HG03066 (cell line): ENCODE measurements around the gene RBM19.

Source experiments
- ATAC-seq: cut with Tn5 transposase; IDR thresholded peaks from one replicate; pipeline ENCODE4 v1.9.1; 2021; ENCODE audit warnings: low read depth; ENCODE audit not compliant: unreplicated experiment

RBM19 gene

DNA sequence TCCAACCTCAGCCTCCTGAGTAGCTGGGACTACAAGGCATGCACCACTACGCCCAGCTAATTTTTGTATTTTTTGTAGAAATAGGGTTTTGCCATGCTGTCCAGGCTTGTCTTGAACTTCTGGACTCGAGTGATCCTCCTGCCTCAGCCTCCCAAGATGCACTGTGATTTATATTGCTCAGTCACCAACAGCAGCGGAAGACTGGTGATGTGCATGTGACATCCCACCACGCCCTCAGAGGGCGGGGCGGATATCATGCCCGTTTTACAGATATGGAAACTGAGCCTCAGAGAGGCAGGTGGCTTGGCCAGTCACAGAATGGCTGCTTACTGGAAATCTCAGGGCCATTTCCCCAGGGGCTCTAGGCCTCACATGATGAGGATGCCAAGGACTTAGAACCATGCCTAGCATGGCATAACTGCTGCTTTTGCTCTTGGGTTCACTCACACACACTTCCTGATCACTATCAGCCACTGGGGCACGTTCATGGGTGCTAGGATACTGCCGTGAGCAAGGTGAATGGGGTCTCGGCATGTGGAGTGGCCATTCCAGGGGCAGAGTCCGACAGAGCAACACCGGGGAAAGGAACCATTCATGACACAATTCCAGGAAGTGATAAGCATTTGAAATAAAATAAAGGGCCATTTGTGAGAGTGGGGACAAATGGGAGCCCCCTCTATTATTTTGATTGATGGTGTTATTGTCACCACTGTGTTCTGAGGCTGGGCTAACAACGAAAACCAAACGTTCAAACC, 31.9 kb downstream of the RBM19 start:
- ATAC-seq = no peak

DNA sequence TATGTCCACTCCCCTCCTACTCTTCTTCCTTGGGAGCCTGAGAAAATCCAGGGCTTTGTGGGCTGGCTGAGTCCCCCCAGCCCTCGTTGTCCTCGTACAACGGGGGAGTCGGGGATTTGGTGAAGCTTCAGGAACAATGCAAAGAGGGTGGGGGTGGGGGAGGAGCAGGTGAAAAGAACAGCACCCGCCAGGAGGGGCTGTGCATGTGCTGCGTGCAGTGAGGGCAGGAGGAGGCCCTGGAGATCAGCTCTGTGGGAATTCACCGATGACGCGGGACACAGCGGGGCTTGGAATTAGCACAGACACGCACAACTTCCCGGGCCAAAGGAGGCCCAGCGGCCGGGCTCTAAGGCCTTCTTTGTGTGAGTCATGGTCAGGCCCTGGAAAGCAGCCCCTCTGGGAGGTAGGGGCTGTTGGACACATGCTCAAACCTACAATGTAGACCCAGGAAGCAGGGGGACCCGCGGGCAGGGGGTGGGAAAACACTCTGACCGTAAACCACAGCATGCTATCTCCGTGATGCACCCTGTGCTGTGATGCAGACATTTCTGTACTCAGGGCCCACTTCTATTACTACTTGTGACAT, 32.8 kb downstream of the RBM19 start:
- ATAC-seq = no peak

DNA sequence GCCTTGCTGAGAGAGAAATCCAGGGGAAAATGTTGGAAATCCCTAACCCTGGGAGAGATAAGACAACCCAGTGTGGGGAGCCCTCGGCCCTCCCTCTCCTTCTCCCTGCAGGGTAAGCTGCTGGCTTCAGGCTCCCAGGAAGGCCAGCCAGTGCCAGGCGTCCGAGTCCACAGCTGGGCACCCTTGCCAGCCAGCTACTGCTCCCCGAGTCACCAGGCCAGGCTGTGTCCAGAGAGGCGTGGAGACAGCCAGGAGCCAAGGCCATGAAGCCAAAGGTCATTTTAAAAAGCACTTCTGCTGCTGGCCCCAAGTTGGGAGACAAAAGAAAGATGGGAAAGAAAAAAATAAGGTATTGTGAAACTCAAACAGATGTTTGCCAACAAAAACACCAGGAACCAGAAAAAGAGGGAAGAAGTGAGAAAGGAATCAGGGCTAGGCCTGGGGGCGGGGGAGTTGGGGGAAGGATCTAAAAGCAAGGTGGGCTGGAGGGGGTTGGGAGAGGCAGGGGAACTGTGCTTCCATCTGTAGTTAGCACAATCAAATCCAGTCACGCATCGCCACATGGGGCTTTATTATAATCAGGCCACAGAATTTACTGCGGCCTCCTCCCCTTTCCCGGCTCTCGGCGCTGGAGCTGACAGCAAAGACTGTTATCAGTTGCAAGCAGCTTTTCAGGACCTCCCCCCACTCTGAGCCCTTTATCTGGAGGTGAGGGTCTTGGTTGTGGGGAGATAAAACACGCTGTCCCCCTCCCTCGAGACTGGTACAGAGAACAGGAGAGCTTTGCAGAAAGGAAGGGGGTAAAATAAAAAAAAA, 33.5 kb downstream of the RBM19 start:
- ATAC-seq = no peak

DNA sequence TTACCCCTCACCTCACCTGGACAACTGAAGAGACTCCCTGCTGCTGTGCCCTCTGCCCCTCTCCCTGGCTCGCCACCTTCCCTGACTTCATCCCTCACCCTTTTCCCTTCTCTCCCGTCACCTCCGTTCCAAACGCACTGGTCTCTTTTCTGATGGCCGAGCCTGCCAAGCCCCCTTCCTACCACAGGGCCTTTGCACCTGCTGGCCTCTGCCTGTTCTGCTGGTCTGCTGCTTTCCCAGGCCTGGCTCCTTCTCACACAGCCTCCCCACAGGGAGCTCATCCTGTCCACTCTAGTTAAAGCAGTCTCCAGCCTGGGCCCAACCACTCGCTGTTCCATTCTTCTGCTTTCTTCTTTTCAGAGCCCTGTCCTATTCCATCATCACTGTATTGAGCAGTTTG, 34.6 kb downstream of the RBM19 start:
- no peak for ATAC-seq

DNA sequence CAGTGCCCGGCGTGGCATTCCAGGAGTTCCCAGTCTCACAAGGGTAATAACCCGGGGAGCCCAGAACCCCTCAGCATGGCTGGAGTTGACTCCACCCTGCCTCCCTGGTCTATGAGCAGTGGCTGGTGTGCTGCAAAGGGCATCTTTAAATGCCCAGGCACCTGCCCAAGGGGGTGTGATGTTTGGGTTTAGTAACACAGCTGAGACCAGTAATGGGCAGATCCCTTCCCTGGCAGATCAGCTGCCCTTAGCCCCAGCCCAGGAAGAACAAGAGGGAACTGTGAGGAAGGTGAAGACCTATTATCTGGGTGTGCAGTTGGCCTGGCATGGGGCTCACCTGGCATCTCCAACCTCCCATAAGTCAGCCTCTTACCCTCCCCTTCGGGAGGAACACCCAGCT, 35.9 kb downstream of the RBM19 start:
- ATAC-seq = no peak

DNA sequence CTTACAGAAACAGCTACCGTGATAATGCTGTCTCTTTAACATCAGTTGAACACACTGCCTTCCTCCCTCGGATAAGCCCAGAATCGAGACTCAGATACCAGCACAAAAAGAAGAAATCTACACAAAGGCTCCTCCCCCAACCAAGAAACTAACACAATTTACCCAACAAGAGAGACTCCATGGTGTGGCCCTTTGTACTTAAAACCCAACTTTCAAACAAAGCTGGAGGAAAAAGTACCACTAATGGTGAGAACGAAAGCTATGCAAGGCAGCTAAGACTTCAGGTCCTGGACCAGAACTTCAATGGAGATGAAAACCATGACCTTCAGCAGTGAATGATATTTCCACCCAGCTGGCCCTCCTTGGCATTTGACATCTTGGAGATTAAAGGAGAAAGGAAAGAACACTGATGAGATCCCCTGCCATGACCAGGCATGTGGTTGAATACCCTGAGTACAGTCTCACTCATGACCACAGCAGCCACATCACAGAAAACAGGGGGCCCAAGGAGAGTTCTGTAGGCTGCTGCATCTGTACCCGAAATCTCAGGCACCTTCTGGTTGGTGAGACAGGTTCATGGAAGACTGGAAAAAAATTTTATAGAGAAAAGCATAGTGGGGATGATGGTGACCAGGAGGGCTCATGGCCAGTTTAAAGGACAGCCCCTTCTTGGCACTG, 36.7 kb downstream of the RBM19 start:
- ATAC-seq = no peak

DNA sequence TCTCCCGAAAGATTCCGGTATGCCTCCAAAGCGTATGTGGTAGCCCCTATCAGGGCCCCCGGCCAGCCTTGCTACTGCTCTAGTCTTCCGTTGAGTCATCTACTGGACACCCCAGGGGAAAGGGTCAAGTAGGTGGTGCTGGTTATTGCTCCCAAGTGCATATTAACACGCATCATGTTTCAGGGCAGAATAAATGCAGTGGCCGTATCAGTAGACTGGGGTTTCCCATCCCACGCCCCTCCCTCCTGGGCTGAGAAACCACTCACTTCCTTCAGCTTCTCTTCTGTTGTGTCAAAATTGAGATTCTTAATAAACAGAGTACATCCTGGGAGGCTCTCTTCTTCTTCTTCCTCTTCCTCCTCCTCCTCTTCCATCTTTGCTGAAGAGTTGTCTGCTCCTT, 39.3 kb downstream of the RBM19 start:
- no peak for ATAC-seq

DNA sequence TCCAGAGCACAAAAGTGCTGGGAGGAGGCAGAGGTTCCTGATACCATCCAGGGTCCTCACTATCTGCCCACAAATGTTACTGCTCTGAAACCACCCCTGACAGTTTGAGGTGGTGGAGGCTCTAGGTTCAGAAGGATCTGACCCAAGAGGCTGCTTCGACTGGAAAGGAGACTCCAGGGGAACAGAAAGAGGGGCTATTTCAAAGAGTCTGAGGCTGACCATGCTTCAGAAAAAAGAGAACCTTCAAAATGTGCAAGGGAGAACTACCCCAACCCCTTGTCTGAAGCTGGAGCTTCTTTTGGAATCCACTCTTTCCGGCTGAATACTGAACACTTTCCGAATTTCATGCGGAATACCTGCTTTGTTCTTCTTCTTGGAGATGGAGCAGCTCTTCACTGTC, 41.8 kb downstream of the RBM19 start:
- no peak for ATAC-seq

DNA sequence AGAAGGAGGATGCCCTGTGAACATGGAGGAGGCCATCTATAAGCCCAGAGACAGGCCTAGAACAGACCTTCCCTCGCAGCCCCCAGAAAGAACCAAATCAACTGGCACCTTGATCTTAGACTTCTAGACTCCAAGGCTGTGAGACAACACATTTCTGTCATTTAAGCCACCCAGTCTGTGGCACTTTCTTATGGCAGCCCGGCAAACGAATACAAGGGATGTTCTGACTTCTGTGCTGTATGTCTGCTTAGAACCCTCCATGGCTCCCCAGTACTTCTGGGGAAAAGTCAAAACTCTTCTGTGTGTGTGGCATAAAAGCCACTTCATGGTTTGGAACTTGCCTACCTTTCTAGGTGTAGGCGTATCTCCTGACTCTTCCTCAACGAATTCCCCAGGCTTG, 42.9 kb downstream of the RBM19 start:
- ATAC-seq = no peak

DNA sequence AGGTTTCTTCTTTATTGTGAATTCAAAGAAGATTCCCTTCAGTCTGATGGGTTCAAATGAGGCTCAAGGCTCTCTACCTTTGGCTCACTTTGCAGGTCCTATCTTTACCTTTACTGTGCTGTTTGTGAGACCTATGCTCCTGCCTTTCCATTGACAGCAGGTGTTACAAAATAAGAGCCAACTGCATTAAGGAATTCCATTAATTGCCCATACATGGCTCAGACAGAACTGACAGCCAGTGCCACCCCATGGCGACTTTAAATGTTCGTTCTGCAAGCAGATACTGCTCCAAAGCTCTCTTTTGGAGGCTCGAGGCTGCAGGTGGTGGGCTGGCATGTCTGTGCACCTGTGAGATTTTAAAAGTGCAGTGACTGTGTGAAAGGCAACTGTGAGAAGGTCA, 44.7 kb downstream of the RBM19 start:
- ATAC-seq = no peak

DNA sequence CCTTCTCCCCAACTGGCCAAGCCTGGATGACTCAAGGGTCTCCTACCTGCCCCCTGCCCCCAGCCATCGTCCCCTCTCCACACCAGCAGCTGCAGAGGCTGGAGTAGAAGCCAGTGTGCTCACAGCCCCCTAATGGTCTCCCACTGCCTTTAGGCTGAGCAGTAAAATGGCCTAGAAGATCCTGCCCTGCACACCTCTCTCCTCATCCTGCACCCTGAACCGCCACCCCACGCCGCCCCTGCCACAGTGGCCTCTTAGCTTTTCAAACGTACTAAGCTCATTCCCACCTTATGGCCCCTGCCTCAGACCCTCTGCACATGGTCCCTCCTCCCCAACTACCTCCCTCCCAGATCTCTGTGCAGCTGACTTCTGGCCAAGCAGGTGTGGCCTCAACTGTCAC, 46.3 kb downstream of the RBM19 start:
- no peak for ATAC-seq

DNA sequence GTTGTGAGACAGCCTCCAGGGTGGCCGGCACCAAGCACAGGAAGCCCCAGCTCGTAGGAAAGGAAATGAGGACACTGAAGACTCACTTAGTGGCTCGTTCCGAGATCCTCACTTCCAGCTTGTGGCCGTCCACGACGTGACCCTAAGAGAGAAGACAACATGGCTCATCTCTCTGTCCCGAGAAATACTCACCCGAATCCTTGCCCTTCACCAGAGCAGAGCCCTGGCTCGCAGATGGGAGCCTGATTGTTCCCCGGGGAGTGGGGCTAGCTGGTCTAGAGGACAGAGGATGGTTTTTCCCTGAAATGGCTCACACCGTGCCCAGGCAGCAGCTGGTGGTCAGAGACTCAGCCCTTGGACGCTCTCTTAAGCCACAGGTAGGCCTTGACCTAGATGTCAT, 47.8 kb downstream of the RBM19 start:
- no peak for ATAC-seq

DNA sequence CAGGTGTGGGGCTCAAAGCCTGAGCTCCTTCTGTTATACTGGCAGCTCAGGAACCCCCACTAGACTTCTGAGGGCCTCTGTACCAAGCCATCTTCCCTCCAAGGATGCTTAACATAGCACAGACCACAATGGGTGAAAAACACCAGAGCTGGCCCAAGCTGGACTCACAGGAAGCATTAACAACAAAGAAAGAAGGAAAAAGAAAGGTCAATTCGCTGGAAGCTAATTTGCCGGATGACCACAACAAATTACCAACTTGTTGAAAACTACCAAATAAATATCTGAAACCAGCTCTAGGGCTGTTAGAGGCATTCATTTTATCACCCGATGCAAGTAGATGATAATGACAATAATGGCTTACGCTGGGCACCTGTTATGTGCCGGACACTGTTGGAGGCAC, 48.7 kb downstream of the RBM19 start:
- ATAC-seq = no peak

DNA sequence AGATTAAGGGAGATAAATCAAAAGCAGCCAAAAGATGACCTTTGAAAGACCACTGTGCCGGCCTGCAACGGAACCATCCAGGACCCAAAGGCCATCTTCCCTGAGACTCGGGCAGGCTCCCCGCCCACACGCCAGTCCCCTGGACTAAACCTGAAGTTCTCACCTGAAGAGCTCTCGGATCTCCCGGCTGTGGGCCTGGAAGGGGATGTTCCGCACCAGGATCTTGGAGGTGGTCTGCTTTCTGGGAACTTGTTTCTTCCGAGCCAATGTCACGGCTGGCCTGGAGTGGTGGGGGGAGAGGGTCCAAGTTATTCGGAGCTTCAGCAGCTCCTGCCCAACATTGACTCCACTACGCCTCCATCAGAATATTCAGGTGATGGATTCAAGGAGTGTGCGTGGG, 51.3 kb downstream of the RBM19 start:
- no peak for ATAC-seq

DNA sequence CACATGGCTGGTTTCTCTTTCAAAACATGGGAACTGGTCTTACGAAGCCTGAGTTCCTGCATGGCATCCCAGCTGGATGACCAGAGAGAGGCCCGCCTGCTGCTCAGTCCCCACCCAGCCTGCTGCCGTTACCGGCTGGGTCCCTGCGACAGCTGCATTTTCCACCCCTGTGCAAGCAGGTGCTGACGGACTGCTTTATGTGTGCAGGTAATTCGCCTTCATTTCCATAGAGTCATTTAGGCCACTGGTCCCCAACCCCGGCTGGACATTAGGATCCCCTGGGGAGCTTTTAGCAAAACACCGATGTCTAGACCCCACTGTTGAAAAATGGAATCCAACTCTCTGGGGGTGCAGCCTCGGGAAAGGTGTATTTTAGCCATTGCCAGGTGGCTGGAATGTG, 51.9 kb downstream of the RBM19 start:
- ATAC-seq = no peak

DNA sequence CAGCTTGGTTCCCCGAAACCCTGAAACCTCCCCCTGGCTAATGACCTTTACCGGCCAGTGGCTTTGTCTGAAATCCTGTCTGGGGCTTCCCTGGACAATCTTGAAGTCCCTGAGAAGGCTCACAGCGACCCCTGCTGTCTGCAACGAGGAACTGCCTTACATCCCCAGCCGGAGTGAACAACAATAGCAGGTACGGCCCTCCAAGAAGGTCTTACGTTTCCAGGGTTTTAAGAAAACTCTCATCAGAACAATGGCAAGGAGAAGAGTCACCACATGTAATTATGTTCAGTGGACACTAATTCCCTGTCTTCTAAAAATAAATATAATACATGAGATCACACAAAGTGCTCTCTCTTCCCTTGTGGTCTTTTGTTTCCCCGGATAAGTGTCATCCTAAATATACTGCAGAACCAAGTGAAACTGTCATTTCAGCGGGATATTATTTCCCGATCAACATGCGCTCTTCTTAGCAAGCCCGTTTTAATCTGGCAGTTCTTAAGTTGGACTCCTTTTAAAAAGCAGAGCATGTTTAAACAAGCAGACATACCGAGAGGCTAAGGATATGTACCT, 53.3 kb downstream of the RBM19 start:
- ATAC-seq = no peak

DNA sequence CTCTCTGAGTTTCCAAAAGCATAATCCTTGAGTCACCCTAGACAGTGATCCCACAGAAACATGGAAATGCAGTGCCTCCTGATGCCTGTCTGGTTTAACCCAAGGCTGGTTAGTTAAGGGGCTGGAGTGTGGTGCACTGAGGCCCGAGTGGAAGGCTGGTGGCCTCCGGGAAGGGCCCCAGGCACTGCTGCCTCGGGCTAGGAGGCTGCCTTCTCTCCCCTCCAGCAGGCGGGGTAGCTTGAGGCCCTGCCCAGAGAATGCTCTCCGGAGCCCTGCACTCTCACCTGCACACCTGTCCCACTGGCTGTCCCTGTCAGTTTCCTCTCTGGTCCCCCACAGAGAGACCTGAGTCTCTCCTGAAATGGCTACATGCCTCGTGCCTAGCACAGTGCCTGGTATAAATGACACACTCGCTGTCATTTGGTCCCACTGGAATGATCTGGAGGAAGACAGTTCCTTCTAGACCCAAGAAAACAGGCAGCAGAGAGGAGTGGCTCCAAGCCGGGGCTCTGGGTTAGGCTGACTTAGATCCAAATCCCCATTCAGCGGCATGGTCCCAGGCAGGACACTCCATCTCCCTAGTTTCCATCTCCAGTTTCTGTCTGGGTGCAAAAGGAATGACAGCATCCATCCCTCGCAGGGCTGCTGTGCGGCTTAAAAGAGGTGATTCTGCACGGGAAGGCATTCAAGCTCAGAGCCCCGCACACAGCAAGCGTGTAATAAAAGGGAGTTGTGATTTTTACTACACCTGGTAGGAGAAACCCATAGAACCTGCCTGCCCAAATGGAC, 54.0 kb downstream of the RBM19 start:
- no peak for ATAC-seq

DNA sequence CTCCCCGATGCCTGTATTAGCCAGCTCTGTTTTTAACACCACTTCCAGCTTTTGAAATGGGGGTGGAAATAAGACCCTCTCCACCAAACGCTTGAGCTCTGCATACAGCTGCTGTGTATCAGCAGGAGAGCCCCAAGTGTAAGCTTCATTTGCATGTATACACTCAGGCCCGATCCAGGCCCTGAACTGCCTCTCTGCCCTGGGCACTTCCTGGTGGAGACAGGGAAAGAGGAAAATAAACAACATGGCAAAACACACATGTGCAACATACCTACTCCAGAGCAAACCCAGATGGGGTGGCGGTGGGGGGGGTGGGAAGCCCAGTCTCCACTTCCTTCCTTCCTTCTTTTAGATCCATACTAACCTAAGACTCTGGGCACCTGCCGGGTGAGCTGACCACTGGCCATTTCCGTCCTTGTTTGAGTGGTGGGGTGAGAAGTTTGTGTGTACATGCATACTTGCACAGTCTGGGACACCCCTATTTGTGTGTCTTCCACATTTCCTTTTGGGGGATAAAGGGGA, 55.3 kb downstream of the RBM19 start:
- no peak for ATAC-seq

DNA sequence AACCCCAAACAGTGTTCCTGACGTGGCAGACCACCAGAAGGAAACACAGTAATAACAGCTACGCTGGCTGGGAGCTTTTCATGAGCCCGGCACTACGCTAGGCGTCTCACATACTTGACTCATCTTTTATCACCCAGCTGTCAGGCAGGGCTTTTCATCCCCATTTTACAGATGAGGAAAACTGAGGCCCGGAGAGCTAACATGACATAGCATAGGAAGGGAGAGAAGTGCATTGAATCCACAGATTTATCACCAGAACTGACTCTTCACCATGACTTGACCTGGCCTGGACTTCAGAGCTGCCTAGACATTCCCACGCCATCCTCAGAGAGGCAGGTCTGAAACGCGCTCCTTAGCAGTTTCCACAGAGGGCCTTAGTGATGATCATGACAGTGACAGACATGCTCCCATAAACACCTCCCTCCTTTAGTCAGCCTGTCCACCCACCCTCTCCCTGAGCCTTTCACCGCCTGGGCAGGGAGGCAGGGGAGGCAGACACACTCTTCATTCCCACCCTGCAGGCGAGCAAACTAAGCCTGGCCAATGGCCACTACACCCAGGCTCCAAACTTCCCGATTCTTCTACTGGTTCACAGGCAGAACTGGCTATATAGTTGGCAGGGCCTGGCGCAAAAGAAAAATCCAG, 56.2 kb downstream of the RBM19 start:
- ATAC-seq = no peak
